ENCODE measurements around the gene OR52R1.
"Not testable (repeated sequence)": the region's sequence is repeated elsewhere in the genome, so short reads cannot be mapped to it uniquely, and the experiment has no call there.

The OR52R1 gene

DNA sequence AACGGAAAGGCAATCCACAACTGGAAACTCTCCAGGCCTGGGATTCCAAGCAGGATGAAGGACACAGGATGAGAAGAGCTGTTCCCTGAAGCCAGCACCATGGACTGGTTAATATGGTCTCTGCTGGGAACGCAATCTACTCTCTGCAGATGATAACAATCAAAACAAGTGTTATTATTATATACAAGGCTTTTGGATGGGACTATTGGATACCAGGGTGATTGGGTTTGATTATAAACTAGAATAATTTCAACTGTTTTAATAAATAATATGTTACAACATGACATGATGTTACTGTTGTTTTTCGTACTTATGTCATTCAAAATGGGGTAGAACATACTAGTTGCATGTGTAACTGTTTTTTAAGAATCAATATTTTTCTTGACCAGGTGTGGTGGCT is at the start of gene OR52R1:
Gene OR52R1, minus strand, starts transcription at position 101 of the 400 bp plus-strand sequence. Its CDS starts 0 bp downstream, at position 101.
- H3K36me3 ChIP-seq (ENCODE audit: insufficient read depth, low read depth, low read length): no peaks in the 10 kb centered on the region
- H3K9me3 ChIP-seq (ENCODE audit: insufficient read depth, low read depth, low read length): no peaks in the 10 kb centered on the region
- H3K27me3 ChIP-seq (ENCODE audit: insufficient read depth, low read length): no peaks in the 10 kb centered on the region
- no peaks in the 10 kb centered on the region for H3K4me1 ChIP-seq (ENCODE audit: insufficient read depth, low read length)
- H3K4me3 ChIP-seq (ENCODE audit: low read length): no peak within 1 kb of the TSS
- H3K9ac ChIP-seq (ENCODE audit: low read depth, low read length): no peak within 1 kb of the TSS
- no peak within 1 kb of the TSS for H3K27ac ChIP-seq (ENCODE audit: low read length)

- no peaks in the 10 kb centered on the region for H3K9me3 ChIP-seq (ENCODE audit: insufficient read depth, low read depth, low read length)
- no peaks in the 10 kb centered on the region for H3K36me3 ChIP-seq (ENCODE audit: insufficient read depth, low read depth, low read length)
- H3K4me1 ChIP-seq (ENCODE audit: insufficient read depth, low read length): no peaks in the 10 kb centered on the region
- H3K27ac ChIP-seq (ENCODE audit: low read length): no peak overlapping the region
- no peak overlapping the region for H3K4me3 ChIP-seq (ENCODE audit: low read length)
- no peaks in the 10 kb centered on the region for H3K27me3 ChIP-seq (ENCODE audit: insufficient read depth, low read length)
- H3K9ac ChIP-seq (ENCODE audit: low read depth, low read length): no peak overlapping the region
These were observed 46.9 kb upstream of the OR52R1 start for GRCh38 chr11:4851033-4851432.

DNA sequence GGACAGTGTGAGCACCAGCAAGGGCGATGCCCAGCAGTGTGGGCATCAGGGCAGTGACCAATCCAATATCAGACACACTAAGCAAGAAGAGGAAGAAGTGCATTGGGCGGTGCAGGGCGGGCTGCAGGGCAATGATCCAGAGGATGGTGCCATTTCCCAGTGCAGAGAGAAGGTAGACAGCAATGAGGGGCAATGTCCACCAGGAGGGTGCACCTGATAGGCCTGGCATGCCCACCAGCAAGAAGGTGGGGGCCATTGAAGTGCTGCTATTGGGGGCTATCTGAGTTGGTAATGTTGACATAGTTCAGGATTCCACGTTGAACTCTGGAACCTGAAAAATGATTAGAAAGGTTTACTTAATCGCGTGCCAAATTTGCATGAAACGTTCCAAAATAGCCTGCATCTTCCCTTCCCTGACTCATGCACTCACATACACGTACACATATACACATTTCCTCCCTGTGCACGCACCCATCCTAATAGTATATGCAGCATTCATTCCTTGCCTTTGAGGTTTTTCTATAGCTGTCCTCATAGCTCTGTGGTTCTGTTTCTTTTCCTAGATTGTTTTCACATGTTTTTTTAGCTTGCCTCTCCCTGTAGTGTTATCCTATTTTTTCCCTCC is 44.8 kb upstream of the OR52R1 start, which contains the start of gene OR51S1:
Gene OR51S1, minus strand, starts transcription at position 301 of the 625 bp plus-strand sequence. Its CDS starts 0 bp downstream, at position 301.
- H3K9me3 ChIP-seq (ENCODE audit: insufficient read depth, low read depth, low read length): no peaks in the 10 kb centered on the region
- H3K36me3 ChIP-seq (ENCODE audit: insufficient read depth, low read depth, low read length): no peaks in the 10 kb centered on the region
- H3K4me1 ChIP-seq (ENCODE audit: insufficient read depth, low read length): no peaks in the 10 kb centered on the region
- H3K27me3 ChIP-seq (ENCODE audit: insufficient read depth, low read length): no peaks in the 10 kb centered on the region
- no peak within 1 kb of the TSS for H3K27ac ChIP-seq (ENCODE audit: low read length)
- no peak within 1 kb of the TSS for H3K4me3 ChIP-seq (ENCODE audit: low read length)
- no peak within 1 kb of the TSS for H3K9ac ChIP-seq (ENCODE audit: low read depth, low read length)

- H3K4me3 ChIP-seq (ENCODE audit: low read length): no peak overlapping the region
- no peaks in the 10 kb centered on the region for H3K27me3 ChIP-seq (ENCODE audit: insufficient read depth, low read length)
- H3K9me3 ChIP-seq (ENCODE audit: insufficient read depth, low read depth, low read length): peaks cover 10% of the 10 kb centered on the region
- no peaks in the 10 kb centered on the region for H3K36me3 ChIP-seq (ENCODE audit: insufficient read depth, low read depth, low read length)
- H3K4me1 ChIP-seq (ENCODE audit: insufficient read depth, low read length): no peaks in the 10 kb centered on the region
- no peak overlapping the region for H3K9ac ChIP-seq (ENCODE audit: low read depth, low read length)
- no peak overlapping the region for H3K27ac ChIP-seq (ENCODE audit: low read length)
These were observed 35.8 kb upstream of the OR52R1 start for GRCh38 chr11:4839851-4840549.

DNA sequence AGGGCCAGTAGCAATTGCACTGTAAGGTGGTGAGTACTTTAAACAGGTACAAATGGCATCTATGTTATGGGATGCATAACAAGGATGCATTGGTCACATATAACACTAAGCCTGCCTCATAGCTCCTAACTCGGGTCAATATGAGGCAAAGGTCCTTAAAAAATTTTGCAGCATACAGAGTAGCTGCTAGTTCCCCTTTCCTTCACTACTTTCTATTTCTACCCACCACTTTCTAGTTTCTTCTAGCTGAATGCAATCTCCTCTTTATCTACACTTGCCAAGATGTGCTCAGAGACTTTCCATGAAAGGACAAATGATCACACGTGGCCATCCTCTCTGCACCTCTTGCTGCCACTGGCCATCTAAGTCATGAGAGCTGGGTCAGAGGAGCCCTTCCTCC is 26.7 kb upstream of the OR52R1 start:
- H3K27ac ChIP-seq (ENCODE audit: low read length): no peak overlapping the region
- no peaks in the 10 kb centered on the region for H3K27me3 ChIP-seq (ENCODE audit: insufficient read depth, low read length)
- no peaks in the 10 kb centered on the region for H3K9me3 ChIP-seq (ENCODE audit: insufficient read depth, low read depth, low read length)
- H3K4me3 ChIP-seq (ENCODE audit: low read length): no peak overlapping the region
- no peak overlapping the region for H3K9ac ChIP-seq (ENCODE audit: low read depth, low read length)
- no peaks in the 10 kb centered on the region for H3K4me1 ChIP-seq (ENCODE audit: insufficient read depth, low read length)
- H3K36me3 ChIP-seq (ENCODE audit: insufficient read depth, low read depth, low read length): no peaks in the 10 kb centered on the region

DNA sequence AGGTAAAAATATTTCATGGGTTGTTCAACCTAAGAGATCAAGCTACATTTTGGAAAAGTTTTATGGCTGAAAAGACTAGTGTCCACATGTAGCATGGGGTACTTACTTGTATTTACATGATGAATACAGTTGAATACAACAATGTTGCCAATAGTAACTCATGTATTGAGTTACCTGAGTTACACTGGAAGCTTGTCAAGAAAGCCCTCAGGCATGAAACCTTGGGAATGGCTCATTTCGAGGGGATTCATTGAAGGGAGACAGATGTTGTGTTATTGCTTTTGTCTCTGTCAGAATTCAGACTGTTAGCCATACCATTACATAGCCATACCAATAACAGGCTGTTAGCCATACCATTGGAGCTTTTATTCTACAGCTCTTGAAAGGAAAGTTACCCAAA is 26.2 kb upstream of the OR52R1 start:
- Histone ChIP-seq H3K9me3 (ENCODE audit: insufficient read depth, low read depth, low read length) (no peaks in the 10 kb centered on the region), H3K9ac (ENCODE audit: low read depth, low read length) (no peak overlapping the region), H3K4me1 (ENCODE audit: insufficient read depth, low read length) (no peaks in the 10 kb centered on the region), H3K4me3 (ENCODE audit: low read length) (no peak overlapping the region), H3K27me3 (ENCODE audit: insufficient read depth, low read length) (no peaks in the 10 kb centered on the region), H3K27ac (ENCODE audit: low read length) (no peak overlapping the region), H3K36me3 (ENCODE audit: insufficient read depth, low read depth, low read length) (no peaks in the 10 kb centered on the region)

DNA sequence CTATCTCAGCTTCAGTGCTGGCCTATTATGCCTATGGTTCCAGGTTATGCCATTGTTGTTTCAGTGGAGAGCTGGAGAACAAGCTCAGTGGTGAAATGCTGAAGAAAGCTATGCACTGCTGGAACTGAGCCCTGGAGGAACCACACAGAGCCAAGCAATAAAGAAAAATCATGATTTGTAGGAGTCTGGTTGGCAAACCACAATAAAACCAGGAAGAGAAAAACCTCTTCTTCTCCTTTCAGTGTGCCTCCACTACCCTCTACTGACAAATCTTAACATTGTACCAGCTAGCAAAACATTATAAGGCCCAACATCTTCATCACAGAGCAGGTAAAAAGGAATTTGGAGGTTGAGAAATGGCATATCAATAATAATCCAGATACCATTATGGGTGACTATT is 22.2 kb upstream of the OR52R1 start:
- H3K4me3 ChIP-seq (ENCODE audit: low read length): no peak overlapping the region
- H3K27ac ChIP-seq (ENCODE audit: low read length): no peak overlapping the region
- H3K9me3 ChIP-seq (ENCODE audit: insufficient read depth, low read depth, low read length): no peaks in the 10 kb centered on the region
- no peaks in the 10 kb centered on the region for H3K4me1 ChIP-seq (ENCODE audit: insufficient read depth, low read length)
- no peak overlapping the region for H3K9ac ChIP-seq (ENCODE audit: low read depth, low read length)
- H3K36me3 ChIP-seq (ENCODE audit: insufficient read depth, low read depth, low read length): no peaks in the 10 kb centered on the region
- H3K27me3 ChIP-seq (ENCODE audit: insufficient read depth, low read length): no peaks in the 10 kb centered on the region; the same call in 1 of the 2 replicates

DNA sequence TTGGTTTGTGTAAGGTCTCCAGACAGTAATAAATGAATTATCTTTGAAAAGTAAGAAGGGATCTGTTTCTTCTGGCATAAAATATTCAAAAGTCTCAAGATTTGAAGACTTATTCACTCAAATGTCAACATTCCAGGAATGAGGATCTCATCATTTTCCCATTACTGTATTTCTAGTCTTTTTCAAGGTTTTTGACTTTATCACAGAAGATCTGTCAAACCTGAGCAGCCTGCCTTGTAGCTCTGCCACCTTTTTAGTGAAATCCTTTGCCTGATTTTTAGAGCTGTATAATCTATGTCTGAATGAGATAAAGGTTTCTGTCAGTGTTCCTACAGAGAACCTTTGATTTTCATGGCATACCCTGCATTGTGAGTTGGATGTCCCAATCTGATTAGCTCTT is 21.0 kb upstream of the OR52R1 start:
- H3K27me3 ChIP-seq (ENCODE audit: insufficient read depth, low read length): no peaks in the 10 kb centered on the region; the same call in 1 of the 2 replicates
- H3K36me3 ChIP-seq (ENCODE audit: insufficient read depth, low read depth, low read length): no peaks in the 10 kb centered on the region
- no peaks in the 10 kb centered on the region for H3K9me3 ChIP-seq (ENCODE audit: insufficient read depth, low read depth, low read length)
- no peak overlapping the region for H3K4me3 ChIP-seq (ENCODE audit: low read length)
- no peaks in the 10 kb centered on the region for H3K4me1 ChIP-seq (ENCODE audit: insufficient read depth, low read length)
- no peak overlapping the region for H3K27ac ChIP-seq (ENCODE audit: low read length)
- H3K9ac ChIP-seq (ENCODE audit: low read depth, low read length): no peak overlapping the region

GRCh38 chr11:4821021-4821420 is 16.8 kb upstream of the OR52R1 start, which contains the start of gene OR51F2:
TSS of gene OR51F2 (plus strand) at chr11:4821321. CDS start at chr11:4821422, 101 bp downstream.
- H3K4me1 ChIP-seq (ENCODE audit: insufficient read depth, low read length): no peaks in the 10 kb centered on the region
- H3K4me3 ChIP-seq (ENCODE audit: low read length): no peak within 1 kb of the TSS
- no peak within 1 kb of the TSS for H3K9ac ChIP-seq (ENCODE audit: low read depth, low read length)
- H3K36me3 ChIP-seq (ENCODE audit: insufficient read depth, low read depth, low read length): no peaks in the 10 kb centered on the region
- H3K9me3 ChIP-seq (ENCODE audit: insufficient read depth, low read depth, low read length): no peaks in the 10 kb centered on the region
- no peaks in the 10 kb centered on the region; the same call in 1 of the 2 replicates for H3K27me3 ChIP-seq (ENCODE audit: insufficient read depth, low read length)
- H3K27ac ChIP-seq (ENCODE audit: low read length): no peak within 1 kb of the TSS

- H3K9me3 ChIP-seq (ENCODE audit: insufficient read depth, low read depth, low read length): no peaks in the 10 kb centered on the region
- H3K4me3 ChIP-seq (ENCODE audit: low read length): no peak overlapping the region
- H3K9ac ChIP-seq (ENCODE audit: low read depth, low read length): no peak overlapping the region
- H3K36me3 ChIP-seq (ENCODE audit: insufficient read depth, low read depth, low read length): no peaks in the 10 kb centered on the region
- no peaks in the 10 kb centered on the region for H3K27me3 ChIP-seq (ENCODE audit: insufficient read depth, low read length)
- H3K27ac ChIP-seq (ENCODE audit: low read length): no peak overlapping the region
- H3K4me1 ChIP-seq (ENCODE audit: insufficient read depth, low read length): no peaks in the 10 kb centered on the region
These were observed 5.1 kb upstream of the OR52R1 start for GRCh38 chr11:4809246-4809645.

GRCh38 chr11:4808476-4808875 is 4.3 kb upstream of the OR52R1 start:
- H3K27ac ChIP-seq (ENCODE audit: low read length): no peak overlapping the region
- H3K9me3 ChIP-seq (ENCODE audit: insufficient read depth, low read depth, low read length): no peaks in the 10 kb centered on the region
- no peaks in the 10 kb centered on the region for H3K36me3 ChIP-seq (ENCODE audit: insufficient read depth, low read depth, low read length)
- no peaks in the 10 kb centered on the region for H3K4me1 ChIP-seq (ENCODE audit: insufficient read depth, low read length)
- H3K4me3 ChIP-seq (ENCODE audit: low read length): no peak overlapping the region
- H3K9ac ChIP-seq (ENCODE audit: low read depth, low read length): no peak overlapping the region
- no peaks in the 10 kb centered on the region for H3K27me3 ChIP-seq (ENCODE audit: insufficient read depth, low read length)

DNA sequence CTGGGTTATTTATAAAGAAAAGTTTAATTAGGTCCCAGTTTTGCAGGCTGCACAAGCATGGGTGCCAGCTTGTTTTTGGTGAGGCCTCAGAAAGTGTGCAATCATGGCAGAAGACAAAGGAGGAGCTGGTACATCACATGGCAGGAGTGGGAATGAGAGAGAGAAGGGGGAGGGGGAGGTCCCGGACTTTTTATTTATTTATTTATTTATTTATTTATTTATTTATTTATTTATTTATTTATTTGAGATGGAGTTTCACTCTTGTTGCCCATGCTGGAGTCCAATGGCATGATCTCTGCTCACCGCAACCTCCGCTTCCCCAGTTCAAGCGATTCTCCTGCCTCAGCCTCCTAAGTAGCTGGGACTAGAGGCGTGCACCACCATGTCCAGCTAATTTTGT is 2.9 kb downstream of the OR52R1 start:
- H3K4me3 ChIP-seq (ENCODE audit: low read length); H3K9me3 ChIP-seq (ENCODE audit: insufficient read depth, low read depth, low read length); H3K27me3 ChIP-seq (ENCODE audit: insufficient read depth, low read length); H3K36me3 ChIP-seq (ENCODE audit: insufficient read depth, low read depth, low read length); H3K4me1 ChIP-seq (ENCODE audit: insufficient read depth, low read length); H3K9ac ChIP-seq (ENCODE audit: low read depth, low read length); H3K27ac ChIP-seq (ENCODE audit: low read length): not testable (repeated sequence)

All from iPS-20b (cell line).